ENCODE data around the gene MAP2K5. TPM values are rescaled to one million over a fixed set of nuclear protein-coding genes. Genes with fewer than 3 reads are reported as not detected.

Gene MAP2K5
- total RNA-seq, 1 donor from 2014 or later: 26.7 TPM

DNA sequence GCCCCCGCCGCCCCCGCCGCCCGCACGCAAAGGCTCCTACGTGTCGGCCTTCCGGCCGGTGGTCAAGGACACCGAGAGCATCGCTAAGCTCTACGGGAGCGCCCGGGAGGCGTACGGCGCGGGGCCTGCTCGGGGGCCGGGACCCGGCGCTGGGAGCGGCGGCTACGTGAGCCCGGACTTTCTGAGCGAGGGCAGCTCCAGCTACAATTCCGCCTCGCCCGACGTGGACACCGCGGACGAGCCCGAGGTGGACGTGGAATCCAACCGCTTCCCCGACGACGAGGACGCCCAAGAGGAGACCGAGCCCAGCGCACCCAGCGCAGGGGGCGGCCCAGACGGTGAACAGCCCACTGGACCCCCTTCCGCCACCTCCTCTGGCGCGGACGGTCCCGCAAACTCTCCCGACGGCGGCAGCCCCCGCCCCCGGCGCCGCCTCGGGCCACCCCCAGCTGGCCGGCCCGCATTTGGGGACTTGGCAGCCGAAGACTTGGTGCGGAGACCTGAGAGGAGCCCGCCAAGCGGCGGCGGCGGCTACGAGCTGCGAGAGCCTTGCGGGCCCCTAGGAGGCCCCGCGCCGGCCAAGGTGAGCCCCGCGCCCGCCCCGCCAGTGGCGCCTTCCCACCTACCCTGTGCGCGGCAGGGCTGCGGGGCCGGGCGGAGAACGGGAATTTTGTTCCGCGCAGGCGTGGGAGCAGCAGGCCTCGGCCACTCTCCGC is 285.2 kb downstream of the MAP2K5 start:
- POLR2A ChIA-PET: interaction anchor here (0.8 kb wide), 1 partner anchor 48 kb away, joined by 3 read pairs; no protein-coding TSS in a partner anchor
- ATAC-seq (ENCODE audit: low read depth) (no peak), DNase-seq (no peak)
- Mint-ChIP-seq H3K36me3 (ENCODE audit: low read depth) (peaks cover 2% of the 10 kb centered on the region), H3K27me3 (peaks cover 54% of the 10 kb centered on the region), H3K4me1 (peaks cover 42% of the 10 kb centered on the region), H3K27ac (no peak overlapping the region), H3K4me3 (peak overlapping the region; percentile 59), H3K9me3 (no peaks in the 10 kb centered on the region)
- intact Hi-C loops (cut with micrococcal nuclease): no loop called here
- CTCF ChIA-PET: no interaction called here
- TF ChIP-seq, protein P1, sequence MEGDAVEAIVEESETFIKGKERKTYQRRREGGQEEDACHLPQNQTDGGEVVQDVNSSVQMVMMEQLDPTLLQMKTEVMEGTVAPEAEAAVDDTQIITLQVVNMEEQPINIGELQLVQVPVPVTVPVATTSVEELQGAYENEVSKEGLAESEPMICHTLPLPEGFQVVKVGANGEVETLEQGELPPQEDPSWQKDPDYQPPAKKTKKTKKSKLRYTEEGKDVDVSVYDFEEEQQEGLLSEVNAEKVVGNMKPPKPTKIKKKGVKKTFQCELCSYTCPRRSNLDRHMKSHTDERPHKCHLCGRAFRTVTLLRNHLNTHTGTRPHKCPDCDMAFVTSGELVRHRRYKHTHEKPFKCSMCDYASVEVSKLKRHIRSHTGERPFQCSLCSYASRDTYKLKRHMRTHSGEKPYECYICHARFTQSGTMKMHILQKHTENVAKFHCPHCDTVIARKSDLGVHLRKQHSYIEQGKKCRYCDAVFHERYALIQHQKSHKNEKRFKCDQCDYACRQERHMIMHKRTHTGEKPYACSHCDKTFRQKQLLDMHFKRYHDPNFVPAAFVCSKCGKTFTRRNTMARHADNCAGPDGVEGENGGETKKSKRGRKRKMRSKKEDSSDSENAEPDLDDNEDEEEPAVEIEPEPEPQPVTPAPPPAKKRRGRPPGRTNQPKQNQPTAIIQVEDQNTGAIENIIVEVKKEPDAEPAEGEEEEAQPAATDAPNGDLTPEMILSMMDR (IDR thresholded peaks at IDR 0.05): no peak

- TF ChIP-seq, protein P1 (IDR thresholded peaks at IDR 0.05): no peak
- Mint-ChIP-seq H3K27me3 (peaks cover 61% of the 10 kb centered on the region), H3K36me3 (ENCODE audit: low read depth) (peaks cover 2% of the 10 kb centered on the region), H3K4me1 (peaks cover 47% of the 10 kb centered on the region), H3K9me3 (no peaks in the 10 kb centered on the region), H3K4me3 (peak overlapping the region; percentile 59), H3K27ac (no peak overlapping the region)
- ATAC-seq (ENCODE audit: low read depth): no peak
- ChIA-PET CTCF (no interaction called here), POLR2A (interaction anchor here (1.1 kb wide), 1 partner anchor 44 kb away, joined by 3 read pairs; no protein-coding TSS in a partner anchor)
- intact Hi-C loops (cut with micrococcal nuclease): no loop called here
- no peak for DNase-seq
Measured at GRCh38 chr15:67828278-67828968, 285.9 kb downstream of the MAP2K5 start.

GRCh38 chr15:67828969-67829646 is 286.6 kb downstream of the MAP2K5 start:
- Mint-ChIP-seq H3K27ac (no peak overlapping the region), H3K9me3 (no peaks in the 10 kb centered on the region), H3K27me3 (peaks cover 61% of the 10 kb centered on the region), H3K36me3 (ENCODE audit: low read depth) (peaks cover 2% of the 10 kb centered on the region), H3K4me3 (peak overlapping the region; percentile 19), H3K4me1 (peaks cover 47% of the 10 kb centered on the region)
- intact Hi-C loops (cut with micrococcal nuclease): no loop called here
- DNase-seq: peak; percentile 20
- ChIA-PET POLR2A (interaction anchor here (1.1 kb wide), 1 partner anchor 44 kb away, joined by 3 read pairs; no protein-coding TSS in a partner anchor), CTCF (no interaction called here)
- ATAC-seq (ENCODE audit: low read depth): no peak
- TF ChIP-seq, protein P1 (IDR thresholded peaks at IDR 0.05): no peak

- POLR2A ChIA-PET: interaction anchor here (1.1 kb wide), 1 partner anchor 45 kb away, joined by 3 read pairs; no protein-coding TSS in a partner anchor
- Mint-ChIP-seq H3K36me3 (ENCODE audit: low read depth) (peaks cover 2% of the 10 kb centered on the region), H3K4me1 (peaks cover 49% of the 10 kb centered on the region), H3K9me3 (no peaks in the 10 kb centered on the region), H3K27me3 (peaks cover 57% of the 10 kb centered on the region), H3K27ac (peak overlapping the region; percentile 30), H3K4me3 (peak overlapping the region; percentile 28)
- CTCF ChIA-PET: interaction anchor here (0.6 kb wide), 1 partner anchor 323 kb away, joined by 3 read pairs; no protein-coding TSS in a partner anchor
- DNase-seq (no peak), ATAC-seq (ENCODE audit: low read depth) (no peak)
- TF ChIP-seq, protein P1 (IDR thresholded peaks at IDR 0.05): no peak
- intact Hi-C loops (cut with micrococcal nuclease): loop anchor here (10.0 kb wide), 3 partner anchors 525 to 1325 kb away; partner anchors contain the start of genes RPL4 and ZWILCH
Measured at GRCh38 chr15:67829647-67830504, 287.4 kb downstream of the MAP2K5 start.
